Stimulated activated CD4-positive, alpha-beta T cell treated with anti-CD3 and anti-CD28 coated beads, Interleukin-12 subunit alpha, Interleukin-12 subunit beta, amount 100 ng/mL, for 48 hours (primary cell): ENCODE data around the gene REXO5.

Source experiments
- DNase-seq, 3 donors: peaks; one replicate each; pipeline ENCODE4 v3.0.0-alpha.2; 2020; ENCODE audit warnings: low read depth in 2 of 3, low spot score in 1 of 3

The REXO5 gene

GRCh38 chr16:20801278-20801677 lies 5.0 kb upstream of the REXO5 start:
- DNase-seq = no peak

DNA sequence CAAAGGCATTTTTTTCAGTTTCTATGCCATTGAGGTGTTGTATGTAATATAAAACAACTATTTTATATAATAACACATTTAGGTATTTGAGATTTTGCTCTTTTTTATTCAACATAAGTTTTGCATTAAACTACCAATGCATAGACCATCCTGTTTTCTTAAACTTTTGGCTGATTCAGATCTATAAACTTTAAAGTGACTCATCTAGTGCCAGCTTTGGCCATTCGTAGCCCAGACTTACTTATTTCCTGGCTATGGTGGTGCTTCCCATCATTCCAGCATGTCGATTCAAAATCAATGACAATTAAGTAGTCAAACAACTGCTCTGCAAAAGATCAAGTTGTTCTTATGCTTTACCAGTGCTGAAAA lies 3.2 kb upstream of the REXO5 start:
- DNase-seq = no peak

DNA sequence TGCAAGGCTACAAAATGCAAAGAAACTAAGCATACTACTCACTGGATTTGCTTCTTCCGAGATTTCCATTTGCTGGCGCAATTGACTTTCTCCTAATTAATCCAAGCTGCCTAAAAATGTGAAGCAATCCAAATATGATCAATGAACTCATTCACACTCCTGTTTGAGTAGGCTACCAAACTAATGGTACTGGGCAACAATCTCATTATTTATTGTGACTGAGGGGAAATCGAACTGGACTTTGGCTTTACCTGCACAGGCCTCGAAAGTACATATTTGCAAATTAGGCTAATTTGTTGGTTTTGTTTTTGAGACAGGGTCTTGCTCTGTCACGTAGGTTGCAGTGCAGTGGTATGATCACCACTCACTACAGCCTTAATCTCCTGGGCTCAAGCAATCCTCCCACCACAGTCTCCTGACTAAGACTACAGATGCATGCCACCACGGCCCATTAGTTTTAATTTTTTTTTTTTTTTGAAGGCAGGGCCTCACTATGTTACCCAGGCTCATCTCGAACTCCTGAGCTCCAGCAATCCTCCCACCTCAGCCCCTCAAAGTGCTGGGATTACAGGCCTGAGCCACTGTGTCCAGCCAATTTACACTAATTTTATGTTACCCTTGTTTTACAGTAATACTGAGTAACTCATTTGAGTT lies 2.6 kb upstream of the REXO5 start:
- no peak for DNase-seq

DNA sequence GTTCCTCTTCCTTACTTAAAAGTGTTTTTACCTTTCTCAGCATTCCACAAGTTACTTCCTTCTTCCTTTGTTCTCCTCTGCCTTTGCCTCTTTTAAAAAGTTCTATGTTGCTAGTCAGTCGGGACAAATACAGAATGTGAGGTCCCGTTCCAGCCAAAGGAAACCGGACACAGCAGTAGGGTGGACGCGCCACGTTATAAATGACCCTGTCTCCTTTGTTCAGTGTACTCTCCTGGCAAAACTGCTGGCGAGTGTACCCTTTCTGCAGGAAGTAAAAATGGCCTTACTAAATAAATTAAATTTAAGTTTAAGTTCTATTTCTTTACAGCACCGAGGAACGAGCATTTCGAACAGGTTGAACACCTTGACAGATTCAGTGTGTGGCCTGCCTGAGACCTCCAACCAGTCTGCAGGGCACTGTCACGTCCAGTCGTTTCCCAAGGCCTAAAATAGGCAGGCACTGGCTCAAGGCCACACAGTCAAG lies 601 bp upstream of the REXO5 start:
- peak in 1 of 3 donors; percentile 12 for DNase-seq

DNA sequence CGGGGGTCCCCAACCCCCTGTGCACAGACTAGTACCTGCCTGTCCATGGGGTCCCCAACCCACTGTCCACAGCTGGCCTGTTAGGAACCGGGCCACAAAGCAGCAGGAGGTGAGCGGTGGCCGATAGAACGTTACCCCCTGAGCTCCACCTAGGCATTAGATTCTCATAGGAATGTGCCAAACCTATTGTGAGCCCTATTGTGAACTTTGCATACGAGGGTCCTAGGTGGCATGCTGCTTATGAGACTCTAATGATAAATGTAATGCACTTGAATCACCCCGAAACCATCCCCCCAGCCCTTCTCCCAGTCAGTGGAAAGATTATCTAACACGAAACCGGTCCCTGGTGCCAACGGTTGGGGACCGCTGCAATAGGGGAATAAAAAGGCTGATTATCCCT lies 1.5 kb downstream of the REXO5 start:
- DNase-seq = no peak

GRCh38 chr16:20811889-20812439 lies 5.6 kb downstream of the REXO5 start:
- no peak for DNase-seq

DNA sequence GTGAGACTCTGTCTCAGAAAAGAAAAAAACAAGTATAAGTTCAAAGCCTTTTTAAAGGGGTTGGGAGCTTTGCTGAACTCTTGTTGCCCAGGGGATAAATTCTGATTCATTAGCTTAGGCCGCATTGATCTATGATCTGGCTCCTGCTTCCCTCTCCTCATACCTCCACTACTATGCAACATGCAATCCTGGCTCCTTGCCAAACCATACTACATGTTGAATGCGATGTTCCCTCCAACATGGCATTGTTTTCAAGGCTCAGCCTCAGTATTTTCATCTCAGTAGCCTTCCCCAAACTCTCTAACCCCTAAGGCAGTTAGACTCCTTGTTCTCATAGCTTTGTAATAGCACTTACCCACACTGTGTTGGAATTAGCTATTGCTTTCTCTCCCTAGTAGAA lies 6.2 kb downstream of the REXO5 start:
- no peak for DNase-seq

- DNase-seq = no peak
Measured at GRCh38 chr16:20814784-20815183, 8.5 kb downstream of the REXO5 start.

DNA sequence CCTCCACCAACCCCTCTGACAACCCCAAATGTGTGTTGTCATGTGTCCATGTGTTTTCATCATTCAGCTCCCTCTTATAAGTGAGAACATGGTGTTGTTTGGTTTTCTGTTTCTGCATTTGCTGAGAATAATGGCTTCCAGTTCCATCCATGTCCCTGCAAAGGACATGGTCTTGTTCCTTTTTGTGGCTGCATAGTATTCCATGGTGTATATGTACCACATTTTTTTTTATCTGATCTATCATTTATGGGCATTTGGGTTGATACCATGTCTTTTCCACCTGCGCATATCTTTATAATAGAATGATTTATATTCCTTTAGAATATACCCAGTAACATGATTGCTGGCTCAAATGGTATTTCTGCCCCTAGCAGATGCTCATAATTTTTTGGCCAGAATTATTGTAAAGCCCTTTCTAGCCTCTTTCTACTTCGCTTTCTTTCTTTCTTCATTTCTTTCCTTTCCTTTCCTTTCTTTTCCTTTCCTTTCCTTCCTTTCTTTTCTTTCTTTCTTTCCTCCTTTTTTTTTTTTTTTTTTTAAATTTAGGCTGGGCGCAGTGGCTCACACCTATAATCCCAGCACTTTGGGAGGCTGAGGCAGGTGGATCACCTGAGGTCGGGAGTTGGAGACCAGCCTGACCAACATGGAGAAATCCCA lies 12.7 kb downstream of the REXO5 start:
- DNase-seq = no peak

DNA sequence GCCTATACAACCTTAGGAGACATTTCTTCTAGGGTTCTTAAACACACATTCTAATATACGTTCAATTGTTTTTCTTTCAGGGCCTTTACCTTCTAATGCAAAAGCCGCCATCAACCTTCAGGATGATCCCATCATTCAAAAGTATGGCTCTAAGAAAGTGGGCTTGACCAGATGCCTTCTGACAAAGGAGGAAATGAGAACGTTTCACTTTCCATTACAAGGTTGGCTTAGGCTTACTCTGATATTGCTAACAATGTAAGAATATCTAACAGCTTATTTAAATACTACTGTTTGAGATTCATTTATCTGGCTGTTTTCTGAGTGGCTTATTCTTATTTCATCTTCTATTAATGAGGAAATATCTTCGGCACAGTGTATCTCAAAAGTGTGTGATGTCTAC lies 15.4 kb downstream of the REXO5 start:
- no peak for DNase-seq

GRCh38 chr16:20822521-20823325 lies 16.4 kb downstream of the REXO5 start:
- DNase-seq = no peak

- no peak for DNase-seq
Measured at GRCh38 chr16:20826039-20826566, 19.8 kb downstream of the REXO5 start.

- no peak for DNase-seq
Measured at GRCh38 chr16:20829536-20829935, 23.2 kb downstream of the REXO5 start.

- DNase-seq = no peak
Measured at GRCh38 chr16:20830372-20830771, 24.0 kb downstream of the REXO5 start.

GRCh38 chr16:20833086-20833485 lies 26.8 kb downstream of the REXO5 start:
- DNase-seq = no peak

DNA sequence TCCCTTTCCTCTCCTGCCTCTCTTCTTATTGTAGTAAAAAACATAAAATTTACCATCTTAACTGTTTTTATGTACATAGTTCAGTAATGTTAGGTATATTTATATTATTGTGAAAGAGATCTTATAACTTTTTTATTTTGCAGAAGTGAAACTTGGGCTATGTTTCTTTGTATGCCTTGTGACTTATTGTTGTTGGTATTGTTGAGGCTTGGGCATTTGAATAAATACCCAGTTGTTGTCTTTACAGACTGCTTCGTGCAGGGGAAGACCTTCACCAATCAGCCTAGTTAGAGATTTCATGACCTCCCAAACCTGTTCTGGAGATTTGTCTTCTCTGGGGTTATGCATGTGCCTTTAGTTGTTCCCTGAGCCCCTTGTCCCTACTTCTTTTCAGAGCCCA lies 31.9 kb downstream of the REXO5 start:
- DNase-seq = no peak

DNA sequence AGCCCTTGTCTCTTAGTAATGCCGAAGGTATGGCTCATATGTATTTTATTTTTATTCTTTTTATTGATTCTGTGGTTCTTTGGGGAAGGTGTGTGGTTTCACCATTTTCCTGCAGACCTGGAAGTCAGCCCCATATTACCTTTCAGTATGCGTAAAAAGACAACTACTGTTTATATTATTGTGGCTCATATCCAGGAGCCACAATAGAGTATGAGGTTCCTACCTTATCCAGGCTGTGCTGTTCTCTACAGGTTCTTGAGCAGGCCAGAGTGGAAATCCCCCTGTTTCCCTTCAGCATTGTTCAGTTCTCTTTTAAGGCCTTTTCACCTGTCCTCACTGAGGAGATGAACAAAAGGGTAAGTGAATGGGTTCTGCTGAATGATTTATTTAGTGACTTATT lies 33.2 kb downstream of the REXO5 start:
- no peak for DNase-seq

DNA sequence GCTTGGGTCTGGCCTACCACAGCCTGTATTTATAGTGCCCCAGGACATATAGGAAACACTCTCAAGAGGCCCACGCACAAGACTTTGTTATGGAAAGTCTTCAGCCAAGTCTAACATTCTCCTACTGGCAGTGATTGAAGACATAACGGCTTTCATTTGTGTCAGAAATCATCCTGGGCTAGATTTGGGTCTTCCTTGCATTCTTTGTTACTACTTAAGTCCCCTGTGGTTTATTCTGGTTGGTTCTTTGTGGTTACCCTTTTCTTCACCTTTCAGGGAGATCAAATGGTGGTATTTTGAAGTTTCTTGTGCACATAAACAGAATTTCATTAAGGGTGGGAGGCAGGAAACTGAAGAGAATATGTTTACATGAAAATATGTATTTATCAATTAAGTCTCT lies 37.7 kb downstream of the REXO5 start:
- DNase-seq = no peak

GRCh38 chr16:20844588-20844987 lies 38.3 kb downstream of the REXO5 start:
- no peak for DNase-seq

DNA sequence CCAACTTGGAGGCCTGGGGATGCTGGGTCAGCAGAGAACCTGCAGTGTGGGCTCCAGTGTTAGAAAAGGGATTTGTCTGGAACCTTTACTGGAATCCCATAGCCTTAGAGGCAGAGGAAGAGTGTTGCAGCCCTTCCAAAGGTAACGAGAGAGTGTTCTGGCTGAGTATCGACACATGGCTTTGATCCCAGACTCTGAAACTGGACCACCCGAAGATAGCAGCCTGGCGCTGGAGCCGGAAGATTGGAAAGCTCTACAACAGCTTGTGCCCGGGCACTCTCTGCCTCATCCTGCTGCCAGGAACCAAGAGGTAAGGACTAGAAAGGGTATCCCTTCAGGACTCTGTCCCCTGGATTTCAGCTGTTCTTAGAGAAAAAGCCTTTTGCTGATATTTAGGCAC lies 39.7 kb downstream of the REXO5 start:
- DNase-seq = no peak

GRCh38 chr16:20846551-20846950 lies 40.2 kb downstream of the REXO5 start:
- DNase-seq = no peak

- DNase-seq = no peak
Measured at GRCh38 chr16:20847550-20847949, 41.2 kb downstream of the REXO5 start.
